H9 (cell line): Measurements from ENCODE around the gene UBP1. TPM values are rescaled to one million over a fixed set of nuclear protein-coding genes. Genes with fewer than 3 reads are reported as not detected.

ENCODE experiments used
- DNase-seq: peaks from one replicate; pipeline ENCODE4 v3.0.0-alpha.2; 2017
- H2AFZ ChIP-seq: one replicate; pipeline ENCODE4 v1.6.1; 2013; ENCODE audit warnings: mild to moderate bottlenecking, low read length, control low read depth, moderate library complexity
- H2AK5ac ChIP-seq: 2 replicates; pipeline ENCODE4 v1.6.1; 2013; ENCODE audit warnings: low read length, control low read depth, mixed read lengths; ENCODE audit not compliant: insufficient read length
- H2BK120ac ChIP-seq: one replicate; pipeline ENCODE4 v1.6.1; 2013; ENCODE audit warnings: low read depth, mild to moderate bottlenecking, low read length, control low read depth, inconsistent platforms; ENCODE audit not compliant: poor library complexity, severe bottlenecking
- H2BK12ac ChIP-seq: 2 replicates; pipeline ENCODE4 v1.6.1; 2013; ENCODE audit warnings: low read length, control low read depth, mixed read lengths, low read depth; ENCODE audit not compliant: insufficient read length
- H2BK15ac ChIP-seq: 2 replicates; pipeline ENCODE4 v1.6.1; 2013; ENCODE audit warnings: low read depth, low read length, control low read depth
- H2BK20ac ChIP-seq: one replicate; pipeline ENCODE4 v1.6.1; 2013; ENCODE audit warnings: low read depth, mild to moderate bottlenecking, low read length, control low read depth, inconsistent platforms; ENCODE audit not compliant: poor library complexity, severe bottlenecking
- H2BK5ac ChIP-seq: 2 replicates; pipeline ENCODE4 v1.6.1; 2013; ENCODE audit warnings: low read length, control low read depth, mixed read lengths; ENCODE audit not compliant: insufficient read length
- H3K14ac ChIP-seq: 2 replicates; pipeline ENCODE4 v1.6.1; 2013; ENCODE audit warnings: low read length, control low read depth; ENCODE audit not compliant: insufficient read depth
- H3K18ac ChIP-seq: 2 replicates; pipeline ENCODE4 v1.6.1; 2013; ENCODE audit warnings: low read depth, mild to moderate bottlenecking, mixed read lengths, low read length, control low read depth; ENCODE audit not compliant: insufficient read length
- H3K23ac ChIP-seq: 2 replicates; pipeline ENCODE4 v1.6.1; 2013; ENCODE audit warnings: low read length, control low read depth, mixed read lengths, low read depth; ENCODE audit not compliant: insufficient read length
- H3K23me2 ChIP-seq: 2 replicates; pipeline ENCODE4 v1.6.1; 2013; ENCODE audit warnings: low read depth, mild to moderate bottlenecking, mixed read lengths, low read length, control low read depth; ENCODE audit not compliant: insufficient read length, poor library complexity, severe bottlenecking
- H3K27ac ChIP-seq: 2 replicates; pipeline ENCODE4 v1.5.1; 2013; ENCODE audit warnings: low read length, control low read depth, mixed read lengths, low read depth; ENCODE audit not compliant: insufficient read length
- H3K27me3 ChIP-seq: 2 replicates; pipeline ENCODE4 v1.6.1; 2013; ENCODE audit warnings: low read length, control low read depth, inconsistent platforms; ENCODE audit not compliant: insufficient read depth
- H3K4ac ChIP-seq: 2 replicates; pipeline ENCODE4 v1.6.1; 2013; ENCODE audit warnings: low read depth, mild to moderate bottlenecking, control low read depth, inconsistent platforms, low read length, moderate library complexity
- H3K4me1 ChIP-seq: 2 replicates; pipeline ENCODE4 v1.6.1; 2013; ENCODE audit warnings: low read length, control low read depth, inconsistent platforms; ENCODE audit not compliant: insufficient read depth
- H3K4me2 ChIP-seq: 2 replicates; pipeline ENCODE4 v1.6.1; 2013; ENCODE audit warnings: low read length, control low read depth, mixed read lengths; ENCODE audit not compliant: insufficient read length, insufficient read depth
- H3K56ac ChIP-seq: 2 replicates; pipeline ENCODE4 v1.6.1; 2013; ENCODE audit warnings: low read depth, mild to moderate bottlenecking, mixed read lengths, low read length, control low read depth; ENCODE audit not compliant: insufficient read length
- H3K79me1 ChIP-seq: 2 replicates; pipeline ENCODE4 v1.6.1; 2013; ENCODE audit warnings: low read depth, mild to moderate bottlenecking, moderate library complexity, low read length, control low read depth, inconsistent platforms; ENCODE audit not compliant: insufficient read depth, poor library complexity, severe bottlenecking
- H3K79me2 ChIP-seq: 2 replicates; pipeline ENCODE4 v1.6.1; 2013; ENCODE audit warnings: low read length, control low read depth, inconsistent platforms; ENCODE audit not compliant: insufficient read depth
- H3K9ac ChIP-seq: 2 replicates; pipeline ENCODE4 v1.6.1; 2013; ENCODE audit warnings: low read length, control low read depth, mixed read lengths; ENCODE audit not compliant: insufficient read length; ENCODE audit errors: extremely low read depth
- H3K9me3 ChIP-seq: one replicate; pipeline ENCODE4 v1.6.1; 2013; ENCODE audit warnings: low read depth, low read length, inconsistent platforms; ENCODE audit not compliant: control insufficient read depth
- H3T11ph ChIP-seq: one replicate; pipeline ENCODE4 v1.6.1; 2013; ENCODE audit warnings: mild to moderate bottlenecking, low read length, control low read depth, inconsistent platforms
- H4K20me1 ChIP-seq: one replicate; pipeline ENCODE4 v1.6.1; 2013; ENCODE audit not compliant: control insufficient read depth, insufficient read length, insufficient read depth
- H4K5ac ChIP-seq: 2 replicates; pipeline ENCODE4 v1.6.1; 2013; ENCODE audit warnings: low read depth, mild to moderate bottlenecking, mixed read lengths, low read length, control low read depth; ENCODE audit not compliant: insufficient read length
- H4K8ac ChIP-seq: replicated peaks from 2 replicates; pipeline ENCODE4 v1.6.1; 2013; ENCODE audit warnings: low read length, control low read depth, mixed read lengths, low read depth; ENCODE audit not compliant: insufficient read length
- H4K91ac ChIP-seq: 2 replicates; pipeline ENCODE4 v1.6.1; 2013; ENCODE audit warnings: low read depth, mild to moderate bottlenecking, moderate library complexity, mixed read lengths, low read length, control low read depth; ENCODE audit not compliant: insufficient read length
- H3K27ac Mint-ChIP-seq, 3 experiments: 2 replicates in 2 of 3; 3 replicates in 1 of 3; pipeline ENCODE4 v1.8.0; 2020 to 2021; ENCODE audit warnings: mixed read lengths in 3 of 3, mild to moderate bottlenecking in 1 of 3, moderate library complexity in 1 of 3
- H3K27me3 Mint-ChIP-seq: 2 replicates; pipeline ENCODE4 v1.8.0; 2021; ENCODE audit warnings: low read depth, mild to moderate bottlenecking, moderate library complexity, mixed read lengths
- H3K36me3 Mint-ChIP-seq, 3 experiments: 2 replicates in 2 of 3; 3 replicates in 1 of 3; pipeline ENCODE4 v1.8.0; 2020 to 2021; ENCODE audit warnings: low read depth in 3 of 3, mixed read lengths in 3 of 3; ENCODE audit not compliant: insufficient read depth in 1 of 3
- H3K4me1 Mint-ChIP-seq, 2 experiments: 2 replicates each; pipeline ENCODE4 v1.8.0; 2020; ENCODE audit warnings: mixed read lengths in 2 of 2
- H3K4me3 Mint-ChIP-seq, 2 experiments: 2 replicates in 1 of 2; 3 replicates in 1 of 2; pipeline ENCODE4 v1.8.0; 2020 to 2021; ENCODE audit warnings: mild to moderate bottlenecking in 2 of 2, mixed read lengths in 2 of 2, moderate library complexity in 1 of 2
- H3K9me3 Mint-ChIP-seq, 2 experiments: 2 replicates in 1 of 2; 3 replicates in 1 of 2; pipeline ENCODE4 v1.8.0; 2020; ENCODE audit warnings: mild to moderate bottlenecking in 2 of 2, mixed read lengths in 2 of 2, moderate library complexity in 1 of 2
- WGBS: extraction: QIAGEN DNeasy Blood & Tissue Kit; methylation state at CpG from one replicate; pipeline ENCODE4 v1.1.7; 2013; ENCODE audit warnings: missing lambda C conversion rate, low lambda C conversion rate, mixed read lengths; ENCODE audit not compliant: insufficient read length; ENCODE audit errors: extremely low coverage; 5-methylcytosine and 5-hydroxymethylcytosine counted together
- total RNA-seq: library from RNA; stranded (reverse); gene quantifications from 2 replicates; pipeline ENCODE4 v1.2.1, GENCODE V29; 2021
- TF ChIP-seq, protein P1 (sequence below): fragments of 200-600 bp; sonication (generic); conservative IDR thresholded peaks from 3 replicates; pipeline ENCODE4 v1.8.0; 2021; ENCODE audit warnings: antibody characterized with exemption, mild to moderate bottlenecking

UBP1 gene
- total RNA-seq, 1 experiment from 2014 or later = 103 TPM

DNA sequence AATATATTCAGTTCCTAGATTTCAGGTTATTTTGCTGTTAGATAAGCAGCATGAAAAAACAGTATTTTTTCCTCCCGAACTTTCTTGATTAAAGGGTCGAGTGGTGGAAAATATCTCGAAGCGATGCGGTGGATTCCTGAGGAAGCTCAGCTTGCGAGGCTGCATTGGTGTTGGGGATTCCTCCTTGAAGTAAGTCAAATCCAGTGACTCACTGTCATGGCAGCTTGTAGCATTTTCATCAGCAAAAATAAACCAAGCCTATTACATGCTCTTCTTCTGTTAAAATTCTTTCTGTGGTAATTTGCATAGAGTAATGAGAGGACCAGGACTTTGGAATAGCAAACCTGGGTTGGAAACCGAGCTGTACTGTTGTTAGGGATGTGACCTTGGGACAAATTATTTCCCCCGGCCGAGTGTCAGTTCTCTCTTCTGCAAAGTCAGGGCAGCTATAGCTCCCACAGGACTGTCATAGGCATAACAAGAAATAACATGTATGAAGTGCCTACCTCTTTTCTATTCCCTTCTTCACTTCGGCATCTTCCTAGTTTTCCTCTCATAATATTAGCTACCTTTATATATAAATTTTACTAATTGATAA is 75.6 kb downstream of the UBP1 start:
- no peak overlapping the region for H2BK12ac ChIP-seq
- H2BK15ac ChIP-seq = no peak overlapping the region
- no peak overlapping the region for H2AFZ ChIP-seq
- no peak overlapping the region for H3K14ac ChIP-seq
- H3K18ac ChIP-seq = no peak overlapping the region
- no peaks in the 10 kb centered on the region for H3K23me2 ChIP-seq
- no peak overlapping the region for H4K5ac ChIP-seq
- no peak overlapping the region for H3K4me3 Mint-ChIP-seq
- H2BK5ac ChIP-seq = no peak overlapping the region
- H3K4ac ChIP-seq = no peak overlapping the region
- TF ChIP-seq, protein P1, sequence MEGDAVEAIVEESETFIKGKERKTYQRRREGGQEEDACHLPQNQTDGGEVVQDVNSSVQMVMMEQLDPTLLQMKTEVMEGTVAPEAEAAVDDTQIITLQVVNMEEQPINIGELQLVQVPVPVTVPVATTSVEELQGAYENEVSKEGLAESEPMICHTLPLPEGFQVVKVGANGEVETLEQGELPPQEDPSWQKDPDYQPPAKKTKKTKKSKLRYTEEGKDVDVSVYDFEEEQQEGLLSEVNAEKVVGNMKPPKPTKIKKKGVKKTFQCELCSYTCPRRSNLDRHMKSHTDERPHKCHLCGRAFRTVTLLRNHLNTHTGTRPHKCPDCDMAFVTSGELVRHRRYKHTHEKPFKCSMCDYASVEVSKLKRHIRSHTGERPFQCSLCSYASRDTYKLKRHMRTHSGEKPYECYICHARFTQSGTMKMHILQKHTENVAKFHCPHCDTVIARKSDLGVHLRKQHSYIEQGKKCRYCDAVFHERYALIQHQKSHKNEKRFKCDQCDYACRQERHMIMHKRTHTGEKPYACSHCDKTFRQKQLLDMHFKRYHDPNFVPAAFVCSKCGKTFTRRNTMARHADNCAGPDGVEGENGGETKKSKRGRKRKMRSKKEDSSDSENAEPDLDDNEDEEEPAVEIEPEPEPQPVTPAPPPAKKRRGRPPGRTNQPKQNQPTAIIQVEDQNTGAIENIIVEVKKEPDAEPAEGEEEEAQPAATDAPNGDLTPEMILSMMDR = no peak
- no peak overlapping the region for H3K23ac ChIP-seq
- H4K20me1 ChIP-seq = no peaks in the 10 kb centered on the region
- H3K36me3 Mint-ChIP-seq = no peaks in the 10 kb centered on the region
- H3K9ac ChIP-seq = no peak overlapping the region
- H3K27me3 Mint-ChIP-seq = no peaks in the 10 kb centered on the region
- no peak overlapping the region for H2AK5ac ChIP-seq
- no CpG with 5 or more reads among the region's 10 CpGs for WGBS
- H3K27ac ChIP-seq = no peak overlapping the region
- H3K79me1 ChIP-seq = no peaks in the 10 kb centered on the region
- no peak overlapping the region for H3K56ac ChIP-seq
- no peak overlapping the region for H3T11ph ChIP-seq
- no peak overlapping the region for H2BK20ac ChIP-seq
- no peak for DNase-seq
- no peaks in the 10 kb centered on the region for H3K9me3 ChIP-seq
- H4K8ac ChIP-seq = no peak overlapping the region
- H3K4me1 Mint-ChIP-seq = peaks cover 10% of the 10 kb centered on the region in 2 experiments
- no peaks in the 10 kb centered on the region for H3K27me3 ChIP-seq
- no peaks in the 10 kb centered on the region for H3K79me2 ChIP-seq
- no peak overlapping the region for H2BK120ac ChIP-seq
- no peak overlapping the region for H3K4me2 ChIP-seq
- no peaks in the 10 kb centered on the region for H3K9me3 Mint-ChIP-seq
- H3K27ac Mint-ChIP-seq = no peak overlapping the region; a peak in 2 of 7 replicates
- H3K4me1 ChIP-seq = no peaks in the 10 kb centered on the region
- no peak overlapping the region for H4K91ac ChIP-seq
